Activated CD4-positive, alpha-beta T cell treated with anti-CD3 and anti-CD28 coated beads for 4 hours (primary cell): ENCODE data around the gene LRRC72.
"Not testable (repeated sequence)": the region's sequence is repeated elsewhere in the genome, so short reads cannot be mapped to it uniquely, and the experiment has no call there.

Source experiments
- DNase-seq, 2 donors: peaks; one replicate each; pipeline ENCODE4 v3.0.0-alpha.2; 2020

LRRC72 gene

DNA sequence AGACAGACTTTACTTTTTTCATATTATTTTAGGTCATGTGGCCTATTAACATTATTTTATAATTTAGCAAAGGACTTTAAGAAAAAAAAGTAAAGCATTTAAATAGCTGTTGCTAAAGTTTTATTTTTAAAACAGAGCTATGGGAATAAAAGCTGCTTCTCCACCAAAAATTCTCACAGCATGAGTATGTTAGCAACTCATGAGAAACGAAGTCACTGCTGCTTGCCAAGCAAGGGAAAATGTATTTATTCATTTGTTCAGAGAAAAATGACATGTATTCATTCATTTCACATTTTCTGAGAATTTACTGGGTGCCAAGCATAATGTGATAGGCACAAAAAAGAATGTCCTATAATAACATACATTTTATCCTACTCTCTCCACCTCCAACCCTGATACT, 5.1 kb downstream of the LRRC72 start:
- no peak for DNase-seq

DNA sequence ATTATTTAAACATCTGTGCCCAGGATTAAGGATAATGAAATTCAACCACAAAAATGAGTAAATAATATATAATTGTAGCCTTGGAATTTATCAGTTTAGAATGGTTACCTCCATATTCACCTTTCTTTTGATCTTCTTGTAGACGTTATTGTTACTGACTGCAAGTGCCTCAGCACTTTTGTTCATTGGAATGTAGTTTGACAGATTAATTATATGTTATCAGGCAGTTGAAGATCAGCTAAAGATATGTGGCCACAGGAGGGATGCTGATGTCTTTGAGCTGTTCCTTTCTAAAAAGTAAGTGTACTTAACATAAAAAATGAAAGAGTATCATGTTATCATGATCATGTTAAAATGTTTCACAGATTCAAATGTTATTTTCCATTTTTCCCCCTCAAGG, 5.6 kb downstream of the LRRC72 start:
- no peak for DNase-seq

DNA sequence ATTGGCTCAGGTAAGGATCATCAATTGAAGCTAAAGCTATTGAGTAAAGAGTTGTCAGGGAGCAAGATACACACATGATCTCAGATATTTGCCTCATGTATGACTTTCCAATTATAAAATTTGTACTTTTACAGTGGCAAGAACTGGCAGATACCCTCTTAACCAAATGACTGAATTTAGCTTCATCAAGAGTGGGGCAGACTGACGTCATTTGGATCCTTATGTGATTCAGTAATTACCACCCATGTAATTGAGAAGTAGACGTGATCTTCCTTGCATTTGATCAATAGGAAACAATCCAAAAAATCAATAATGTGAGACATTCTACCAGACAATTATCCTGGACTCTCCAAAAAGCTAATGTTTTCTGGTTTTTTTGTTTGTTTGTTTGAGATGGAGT, 8.9 kb downstream of the LRRC72 start:
- no peak for DNase-seq

DNA sequence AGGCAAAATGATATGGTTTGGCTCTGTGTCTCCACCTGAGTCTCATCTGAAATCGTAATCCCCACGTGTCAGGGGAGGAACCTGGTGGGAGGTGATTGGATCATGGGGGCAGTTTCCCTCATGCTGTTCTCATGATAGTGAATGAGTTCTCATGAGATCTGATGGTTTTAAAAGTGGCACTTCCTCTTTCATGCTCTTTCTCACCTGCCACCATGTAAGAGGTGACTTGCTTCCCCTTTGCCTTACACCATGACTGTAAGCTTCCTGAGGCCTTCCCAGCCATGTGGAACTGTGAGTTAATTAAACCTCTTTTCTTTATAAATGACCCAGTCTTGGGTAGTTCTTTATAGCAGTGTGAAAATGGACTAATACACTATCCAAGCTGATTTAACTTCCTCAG, 13.9 kb downstream of the LRRC72 start:
- DNase-seq, result not testable (repeated sequence)

DNA sequence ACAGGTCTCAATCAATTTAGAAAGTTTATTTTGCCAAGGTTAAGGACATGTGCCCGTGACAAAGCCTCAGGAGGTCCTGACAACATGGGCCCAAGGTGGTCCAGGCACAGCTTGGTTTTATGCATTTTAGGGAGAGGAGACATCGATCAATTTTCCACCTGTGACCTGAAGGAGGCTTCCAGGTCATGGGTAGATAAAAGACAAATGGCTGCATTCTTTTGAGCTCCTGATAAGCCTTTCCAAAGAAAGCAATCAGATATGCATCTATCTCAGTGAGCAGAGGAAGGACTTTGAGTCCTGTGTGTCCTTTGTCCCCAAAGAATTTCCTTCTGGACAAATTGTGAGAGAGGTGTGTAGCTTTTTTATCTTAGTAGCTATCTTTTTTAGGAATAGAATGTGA, 15.8 kb downstream of the LRRC72 start:
- no peak for DNase-seq

DNA sequence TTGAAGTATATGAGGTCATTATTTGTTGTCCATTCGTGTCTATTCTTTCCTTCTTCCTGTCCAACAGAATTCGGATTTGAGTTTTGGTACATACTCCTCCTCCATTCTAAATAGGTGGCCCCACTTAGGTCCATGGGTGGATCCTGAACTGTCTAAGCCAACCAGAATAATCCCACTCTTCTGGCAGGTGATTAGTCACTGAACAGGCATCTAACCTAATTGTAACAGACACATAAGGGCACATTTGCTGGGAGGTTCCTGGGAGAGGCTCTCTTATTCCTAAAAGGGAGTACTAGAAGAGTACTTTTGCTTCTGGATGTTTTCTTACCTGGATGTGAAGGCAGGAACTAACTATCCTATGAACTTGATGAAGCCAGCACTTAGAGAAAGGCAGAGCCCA, 16.8 kb downstream of the LRRC72 start:
- DNase-seq, result no peak

DNA sequence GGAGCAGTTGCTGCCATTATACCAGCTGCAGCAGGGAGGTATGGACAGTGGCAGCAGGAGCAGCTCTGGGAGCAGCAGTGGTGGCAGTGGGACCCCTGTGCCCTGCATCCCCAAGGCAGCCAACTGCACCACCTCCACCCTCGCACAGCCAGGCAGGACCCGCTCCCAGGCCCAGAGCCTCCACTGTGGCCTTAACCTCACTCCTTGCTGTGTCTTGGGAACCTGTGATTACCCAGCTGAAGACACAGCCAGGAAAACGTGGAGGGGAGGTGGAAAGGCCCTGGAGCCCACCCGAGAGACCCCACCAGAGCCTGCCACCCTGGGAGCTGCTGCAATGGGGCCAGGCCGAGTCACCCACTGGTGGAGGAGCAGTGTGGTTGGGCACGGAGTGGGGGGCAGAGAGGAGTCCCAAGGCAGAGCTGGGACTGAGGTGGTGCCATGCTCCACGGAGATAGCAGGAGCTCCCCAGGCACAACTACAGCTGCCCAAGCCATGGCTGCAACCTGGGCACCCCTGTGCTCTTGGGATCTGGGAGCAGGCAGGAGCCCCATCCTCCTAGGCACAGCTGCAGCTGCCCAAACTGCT, 20.4 kb downstream of the LRRC72 start:
- no peak for DNase-seq

DNA sequence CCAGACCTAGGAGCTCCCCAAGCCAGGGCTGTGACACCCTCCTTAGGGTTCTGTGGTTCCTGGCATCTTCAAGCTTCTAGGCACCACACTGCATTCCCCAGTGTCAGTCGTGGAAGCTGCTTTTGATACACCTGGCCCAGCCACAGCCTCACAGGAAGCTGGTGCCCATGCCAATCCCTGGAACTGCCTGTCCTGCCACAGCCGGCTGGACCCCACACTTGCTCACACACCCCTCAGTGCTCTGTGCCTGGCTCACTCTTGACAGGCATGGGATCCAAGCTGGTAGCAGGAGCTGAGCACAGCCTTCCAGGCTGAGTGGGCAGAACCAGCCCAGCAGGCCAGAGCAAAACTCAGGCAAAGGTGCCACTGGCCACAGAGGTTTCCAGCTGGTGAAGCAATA, 21.8 kb downstream of the LRRC72 start:
- DNase-seq, result no peak

DNA sequence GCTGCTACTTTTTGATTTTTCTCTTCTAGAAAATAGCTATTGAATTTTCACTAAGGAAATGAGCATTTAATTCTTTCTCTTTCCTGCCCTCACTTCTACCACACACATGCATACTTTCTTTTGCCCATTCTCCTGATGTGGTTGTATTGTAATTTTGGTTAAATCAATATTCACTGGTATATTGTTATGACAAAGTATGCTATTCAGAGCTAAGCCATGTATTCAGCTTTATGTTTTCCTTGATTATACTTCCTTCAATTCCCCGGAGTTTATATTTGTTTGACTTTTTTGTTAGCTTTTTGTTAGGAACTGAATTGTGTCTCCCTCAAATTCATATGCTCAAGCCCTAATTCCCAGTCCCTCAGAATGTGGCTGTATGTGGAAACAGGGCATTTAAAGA, 24.0 kb downstream of the LRRC72 start:
- no peak for DNase-seq

DNA sequence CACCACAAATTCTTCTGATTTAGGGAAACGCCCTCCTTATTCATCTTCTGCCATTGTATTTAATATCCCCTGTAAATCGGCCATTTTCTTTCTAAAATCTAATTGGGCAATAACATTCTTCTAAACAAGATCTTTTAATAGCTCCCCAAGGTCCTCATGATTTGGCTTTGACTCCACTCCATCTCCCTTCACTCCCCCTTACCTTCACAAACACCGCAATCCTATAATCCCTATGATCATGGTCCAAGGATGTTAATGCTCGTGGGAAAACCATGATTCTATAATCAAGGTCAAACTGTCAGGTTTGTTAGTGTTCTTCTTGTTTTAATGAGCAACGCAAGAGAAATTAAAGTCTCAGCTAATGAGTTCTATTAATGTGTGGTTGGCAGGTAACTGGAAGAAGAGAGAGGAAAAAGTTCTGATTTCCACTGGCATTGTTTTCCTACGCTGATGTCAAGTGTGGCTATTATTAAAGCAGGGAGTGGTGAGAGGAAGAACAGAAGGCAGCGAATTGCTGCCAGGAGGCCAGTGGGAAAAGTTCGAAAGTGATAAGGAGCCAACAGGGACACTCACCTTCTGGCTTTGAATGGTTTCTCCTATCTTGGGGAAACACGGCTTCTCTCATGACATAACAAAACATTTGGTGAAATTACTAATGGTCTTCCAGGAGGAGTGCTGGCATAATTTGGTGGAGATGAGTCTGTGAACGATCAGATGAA, 28.1 kb downstream of the LRRC72 start:
- no peak for DNase-seq

DNA sequence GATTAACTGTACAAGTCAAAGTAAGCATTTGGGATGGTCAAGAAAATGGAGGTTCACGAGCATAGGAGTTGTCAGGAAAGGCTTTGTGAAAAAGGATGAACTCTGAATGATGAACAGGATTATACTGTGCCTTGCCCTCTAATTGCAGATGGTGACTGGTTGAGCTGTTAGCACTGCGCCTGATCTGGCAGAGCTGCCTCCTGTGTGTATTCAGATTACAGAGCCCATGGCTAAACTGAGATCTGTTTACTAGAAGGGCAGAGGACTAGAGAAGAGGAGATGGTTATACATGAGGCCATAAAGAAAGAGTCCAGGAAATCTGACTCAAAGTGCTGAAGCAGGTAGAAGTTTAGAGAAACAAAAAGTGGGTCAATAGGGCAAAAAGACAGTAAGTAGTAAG, 29.7 kb downstream of the LRRC72 start:
- no peak for DNase-seq

DNA sequence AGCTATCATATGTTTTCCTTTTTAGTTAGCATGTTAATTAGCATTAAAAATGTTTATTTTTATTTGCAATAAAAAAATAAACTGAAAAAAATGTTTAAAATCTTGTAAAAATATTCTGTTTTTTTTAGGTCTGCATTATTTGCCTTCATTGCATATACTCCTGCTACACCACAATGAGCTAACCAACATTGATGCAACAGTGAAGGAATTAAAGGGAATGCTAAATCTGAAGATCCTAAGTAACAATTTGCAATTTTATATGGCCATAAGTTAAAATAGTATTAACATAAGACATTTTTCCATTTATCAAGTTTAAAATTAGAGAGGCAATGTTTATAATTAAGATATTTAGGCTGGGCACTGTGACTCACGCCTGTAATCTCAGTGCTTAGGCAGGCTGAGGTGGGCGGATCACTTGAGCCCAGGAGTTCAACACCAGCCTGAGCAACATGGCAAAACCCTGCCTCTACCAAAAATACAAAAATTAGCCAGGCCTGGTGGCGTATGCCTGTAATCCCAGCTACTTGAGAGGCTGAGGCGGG, 32.2 kb downstream of the LRRC72 start:
- no peak for DNase-seq

DNA sequence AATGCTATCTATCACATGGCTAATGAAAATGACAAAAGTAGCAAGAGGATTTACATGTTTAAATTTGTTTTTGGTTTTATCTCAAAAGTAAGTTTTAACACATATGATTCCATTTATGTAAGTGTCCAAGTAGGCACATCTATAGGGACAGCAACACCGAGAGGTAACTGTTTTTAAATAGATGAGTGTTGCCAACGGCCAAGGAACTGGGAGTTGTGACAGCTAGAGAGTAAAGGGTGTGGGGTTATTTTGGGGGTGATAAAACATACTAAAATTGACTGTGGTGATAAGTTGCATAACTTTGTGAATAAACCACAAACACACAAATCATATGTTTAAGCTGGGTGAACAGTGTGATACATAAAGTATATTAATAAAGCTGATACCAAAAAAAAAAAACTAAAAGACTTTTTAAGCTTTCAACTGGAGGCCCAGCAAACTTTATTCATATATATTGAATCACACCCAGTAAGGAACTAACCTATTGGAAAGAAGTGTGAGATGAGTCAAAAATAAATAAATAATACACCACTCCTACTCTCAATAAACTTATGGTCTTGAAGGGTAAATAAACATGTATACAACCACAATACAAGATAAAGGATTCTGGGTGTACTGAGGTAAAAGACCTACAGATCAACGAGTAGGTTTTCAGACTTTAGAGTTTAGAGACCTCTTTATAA, 33.0 kb downstream of the LRRC72 start:
- no peak for DNase-seq

DNA sequence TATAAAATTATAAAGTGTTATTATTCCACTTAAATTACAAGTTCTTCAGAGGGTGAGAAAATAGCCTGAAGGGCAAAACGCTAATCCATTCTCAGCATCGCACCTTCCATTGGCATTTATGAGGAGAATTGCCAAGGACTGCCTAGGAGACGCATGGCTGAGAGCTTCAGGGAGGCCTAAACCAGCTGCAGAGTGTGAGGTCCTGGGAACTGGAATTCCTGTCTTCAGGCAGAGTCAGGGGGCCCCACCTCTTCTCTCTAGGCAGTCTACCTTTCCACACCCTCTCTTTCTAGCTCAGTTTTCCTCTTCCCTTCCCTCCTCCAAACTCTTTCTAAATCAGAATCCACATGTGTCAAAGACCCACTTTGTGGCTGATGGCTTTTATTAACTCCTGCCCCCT, 35.3 kb downstream of the LRRC72 start:
- no peak for DNase-seq

DNA sequence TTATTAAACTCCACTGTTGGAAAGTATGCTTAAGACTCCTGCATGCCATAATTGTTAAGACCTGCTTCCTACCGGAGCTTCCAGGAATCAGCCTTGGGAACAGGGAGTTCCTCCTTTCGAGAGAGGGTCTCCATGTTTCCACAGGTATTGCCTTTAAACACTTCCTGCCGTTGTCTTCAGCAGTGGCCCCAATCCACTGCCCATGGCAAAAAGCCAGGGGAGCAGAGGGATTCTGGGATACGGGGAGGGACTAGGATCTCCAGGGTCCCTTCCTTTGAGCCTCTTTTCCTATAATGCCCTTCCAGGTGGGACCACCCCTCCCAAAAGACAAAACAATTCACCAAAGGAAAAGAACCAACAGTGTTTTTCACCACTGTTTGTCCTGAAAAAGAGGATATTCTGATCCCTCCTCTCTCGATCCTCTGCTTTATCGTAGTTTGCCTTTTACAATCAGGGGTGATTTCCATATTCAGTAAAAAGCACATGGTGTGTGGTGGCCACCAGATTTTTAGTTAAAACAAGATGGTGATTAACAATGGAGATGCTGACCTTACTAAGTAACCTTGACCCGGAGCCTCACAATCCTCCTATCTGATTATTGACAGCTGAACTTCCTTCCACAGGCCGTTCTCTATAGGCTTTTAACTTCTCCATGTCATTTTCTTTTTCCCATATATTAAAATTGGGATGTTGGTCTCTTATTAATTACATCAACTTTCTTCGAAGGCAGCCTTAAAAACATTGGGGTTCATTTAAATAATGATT, 36.0 kb downstream of the LRRC72 start:
- DNase-seq, result no peak

DNA sequence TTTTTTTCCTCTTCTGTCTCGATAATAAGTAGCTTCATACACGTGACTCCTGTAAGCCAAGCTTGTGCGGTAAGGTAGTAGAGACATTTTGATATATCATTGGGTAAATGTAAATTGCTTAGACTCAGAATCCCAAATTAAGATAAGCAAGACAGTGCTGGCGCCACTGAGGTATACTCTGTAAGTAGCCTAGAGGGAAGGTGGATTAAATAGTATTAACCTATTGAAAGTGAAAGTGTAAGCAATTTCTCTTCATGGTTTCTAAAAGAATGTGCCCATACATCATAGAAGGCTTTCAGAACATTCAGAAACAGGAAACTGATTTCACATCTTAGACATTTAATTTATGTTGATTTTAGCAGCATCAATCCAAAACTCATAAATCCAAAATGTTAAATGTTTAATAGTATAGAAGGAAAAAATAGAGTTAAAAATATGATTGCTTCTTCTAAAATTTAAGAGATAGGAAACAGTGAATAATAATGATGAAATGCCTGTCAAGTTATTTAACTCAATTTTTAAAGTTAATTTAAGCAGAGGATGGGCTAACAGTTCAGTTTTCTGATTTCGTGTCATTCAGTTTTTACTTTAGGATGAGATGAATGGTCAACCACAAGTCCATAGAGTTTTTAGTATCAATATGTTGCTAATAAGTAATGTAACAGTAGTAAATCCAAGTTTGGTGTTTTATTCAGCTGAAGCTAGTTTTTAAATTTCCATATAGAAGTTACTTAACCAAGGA, 36.8 kb downstream of the LRRC72 start:
- DNase-seq, result no peak

DNA sequence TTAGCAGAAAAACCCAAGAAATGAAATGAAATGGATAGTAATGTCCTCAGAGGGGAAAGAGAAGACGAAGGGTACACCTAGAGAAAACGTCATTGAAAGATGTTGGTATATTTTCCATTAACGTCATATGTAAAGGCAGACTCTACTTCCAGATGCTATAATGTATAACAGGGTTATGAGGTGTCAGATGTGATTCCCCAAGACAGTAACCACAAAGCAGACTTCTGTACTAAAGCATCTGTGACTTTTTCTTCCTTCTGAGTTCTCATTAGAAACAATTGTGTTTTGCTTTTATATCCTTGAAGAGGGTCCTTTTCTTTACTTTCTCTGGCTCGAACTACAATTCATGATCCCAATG, 37.4 kb downstream of the LRRC72 start:
- no peak for DNase-seq

DNA sequence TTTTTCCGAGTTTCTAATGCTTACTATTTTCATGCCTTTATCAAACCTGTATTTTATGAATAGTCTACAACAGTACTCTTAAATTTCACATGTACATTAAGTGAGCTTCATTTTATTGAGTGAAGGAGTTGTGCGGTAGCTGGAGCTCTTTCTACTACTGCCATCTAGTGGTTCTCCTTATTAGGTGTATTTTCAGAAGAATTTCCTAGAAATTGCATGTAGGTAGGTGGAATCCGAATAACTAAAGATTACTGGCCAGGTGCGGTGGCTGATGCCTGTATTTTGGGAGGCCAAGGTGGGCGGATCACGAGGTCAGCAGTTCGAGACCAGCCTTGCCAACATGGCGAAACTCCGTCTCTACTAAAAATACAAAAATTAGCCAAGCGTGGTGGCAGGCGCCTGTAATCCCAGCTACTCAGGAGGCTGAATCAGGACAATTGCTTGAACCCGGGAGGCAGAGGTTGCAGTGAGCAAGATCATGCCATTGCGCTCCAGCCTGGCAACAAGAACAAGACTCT, 38.3 kb downstream of the LRRC72 start:
- DNase-seq, result no peak

DNA sequence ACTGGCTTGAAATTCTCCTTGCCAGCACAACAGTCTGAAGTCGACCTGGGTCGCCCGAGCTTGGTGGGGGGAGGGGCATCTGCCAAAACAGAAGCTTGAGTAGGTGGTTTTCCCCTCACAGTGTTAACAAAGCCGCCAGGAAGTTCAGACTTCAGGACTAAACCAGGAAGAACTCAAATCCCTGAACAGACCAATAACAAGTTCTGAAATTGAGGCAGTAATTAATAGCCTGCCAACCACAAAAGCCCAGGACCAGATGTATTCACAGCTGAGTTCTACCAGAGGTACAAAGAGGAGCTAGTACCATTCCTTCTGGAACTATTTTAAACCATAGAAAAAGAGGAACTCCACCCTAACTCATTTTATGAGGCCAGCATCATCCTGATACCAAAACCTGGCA, 45.3 kb downstream of the LRRC72 start:
- DNase-seq, result no peak

DNA sequence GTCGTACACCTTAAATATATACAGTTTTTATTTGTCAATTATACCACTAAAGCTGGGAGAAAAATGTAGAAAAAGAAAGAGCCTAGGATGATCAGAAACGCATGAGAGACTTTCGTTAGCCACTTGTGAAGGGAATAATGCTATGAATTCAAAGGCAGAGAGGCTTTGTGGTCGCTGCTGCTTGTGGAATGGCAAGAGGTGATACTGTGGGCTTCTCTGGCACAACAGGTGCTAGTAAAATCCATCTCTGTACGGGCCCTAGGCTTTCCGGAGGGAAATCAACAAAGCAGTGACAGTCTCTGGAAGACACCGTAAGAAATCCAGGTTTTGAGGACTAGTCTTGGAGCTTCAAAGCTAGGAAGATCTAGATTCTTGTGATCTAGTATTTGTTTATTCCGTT, 52.6 kb downstream of the LRRC72 start:
- DNase-seq, result no peak

DNA sequence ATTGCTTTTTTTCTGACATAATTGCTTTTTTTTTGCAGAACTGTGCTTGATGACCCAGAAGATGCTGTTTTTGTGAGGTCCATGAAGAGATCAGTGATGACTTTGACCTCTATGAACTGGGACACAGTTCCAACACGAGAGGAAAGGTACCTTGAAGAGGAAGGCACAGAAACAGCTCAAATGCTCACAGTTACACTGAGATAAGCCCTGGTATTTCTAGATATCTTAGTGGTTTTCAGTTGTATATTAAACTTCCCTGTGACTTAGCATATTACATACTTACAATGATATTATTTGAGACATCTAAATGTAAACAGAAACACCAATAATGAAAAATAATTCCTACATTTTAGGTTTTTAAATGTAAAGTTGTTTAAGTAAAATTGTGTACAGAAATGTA, 54.7 kb downstream of the LRRC72 start:
- DNase-seq, result no peak

DNA sequence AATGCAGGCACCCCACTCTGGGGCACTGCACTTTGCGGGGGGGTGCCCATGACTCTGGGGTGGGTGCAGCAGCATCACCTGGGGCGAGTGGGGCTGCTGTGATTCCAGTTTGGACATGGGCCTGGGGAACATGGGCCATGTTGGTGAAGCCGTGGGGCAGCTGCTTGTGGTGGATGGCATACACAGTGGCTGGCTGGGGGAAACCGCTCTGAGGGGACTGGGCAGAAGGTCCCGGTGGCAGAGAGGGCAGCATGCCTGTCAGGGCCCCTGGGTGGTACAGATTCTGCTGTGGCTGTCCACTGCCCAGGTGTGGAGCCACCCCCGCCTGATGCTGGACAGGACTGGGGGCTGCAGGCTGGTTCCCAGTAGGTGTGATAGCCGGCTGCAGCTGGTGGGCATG, 57.2 kb downstream of the LRRC72 start:
- DNase-seq, result no peak

DNA sequence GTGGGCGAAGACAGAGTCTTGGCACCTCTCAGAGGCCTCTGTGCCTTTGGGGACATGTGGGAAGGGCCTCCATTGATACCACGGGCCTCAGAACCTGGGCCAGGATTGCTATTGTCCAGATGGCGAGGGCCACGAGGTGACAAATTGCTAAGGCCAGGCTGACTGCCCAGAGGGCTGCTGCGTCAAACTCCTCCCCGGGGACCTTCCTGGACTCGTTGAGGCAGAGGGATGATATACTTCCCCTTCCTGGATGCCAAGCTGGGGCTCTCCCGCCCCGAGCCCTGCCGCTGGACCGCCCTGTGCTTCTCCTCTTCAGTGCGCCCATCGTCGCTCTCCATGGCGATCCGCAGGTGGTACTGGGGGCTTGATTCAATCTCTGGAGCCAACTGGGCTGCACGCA, 58.9 kb downstream of the LRRC72 start:
- DNase-seq, result no peak
